Stimulated activated CD4-positive, alpha-beta T cell treated with anti-CD3 and anti-CD28 coated beads, Interleukin-15, amount 100 ng/mL, for 1 hour (primary cell): ENCODE measurements around the gene TTC28.
"Not testable (repeated sequence)": the region's sequence is repeated elsewhere in the genome, so short reads cannot be mapped to it uniquely, and the experiment has no call there.

Experiments used
- DNase-seq, 2 donors: peaks; one replicate each; pipeline ENCODE4 v3.0.0-alpha.2; 2020; ENCODE audit warnings: low read depth in 1 of 2, low spot score in 1 of 2

Gene TTC28

GRCh38 chr22:28560743-28561101 lies 118.9 kb downstream of the TTC28 start:
- DNase-seq, result not testable (repeated sequence)

GRCh38 chr22:28560046-28560742 lies 119.4 kb downstream of the TTC28 start:
- no peak for DNase-seq

- DNase-seq, result no peak
Observed at GRCh38 chr22:28557184-28557583, 122.5 kb downstream of the TTC28 start.

- DNase-seq, result not testable (repeated sequence)
Observed at GRCh38 chr22:28553108-28553866, 126.4 kb downstream of the TTC28 start.

- no peak for DNase-seq
Observed at GRCh38 chr22:28548406-28548805, 131.2 kb downstream of the TTC28 start.

GRCh38 chr22:28547132-28547842 lies 132.4 kb downstream of the TTC28 start:
- DNase-seq, result no peak

GRCh38 chr22:28544431-28544868 lies 135.2 kb downstream of the TTC28 start:
- no peak for DNase-seq

GRCh38 chr22:28542980-28543621 lies 136.5 kb downstream of the TTC28 start:
- DNase-seq, result no peak

- no peak for DNase-seq
Observed at GRCh38 chr22:28541137-28541536, 138.5 kb downstream of the TTC28 start.

- DNase-seq, result no peak
Observed at GRCh38 chr22:28538922-28539321, 140.7 kb downstream of the TTC28 start.

GRCh38 chr22:28530565-28530964 lies 149.1 kb downstream of the TTC28 start:
- not testable (repeated sequence) for DNase-seq

- not testable (repeated sequence) for DNase-seq
Observed at GRCh38 chr22:28529144-28529543, 150.5 kb downstream of the TTC28 start.

GRCh38 chr22:28521451-28521850 lies 158.2 kb downstream of the TTC28 start:
- no peak for DNase-seq

GRCh38 chr22:28514321-28514821 lies 165.3 kb downstream of the TTC28 start:
- no peak for DNase-seq

- DNase-seq, result not testable (repeated sequence)
Observed at GRCh38 chr22:28512387-28512786, 167.3 kb downstream of the TTC28 start.

- DNase-seq, result no peak
Observed at GRCh38 chr22:28507896-28508295, 171.7 kb downstream of the TTC28 start.

- no peak for DNase-seq
Observed at GRCh38 chr22:28506150-28506535, 173.5 kb downstream of the TTC28 start.

- DNase-seq, result no peak
Observed at GRCh38 chr22:28505416-28506149, 174.1 kb downstream of the TTC28 start.

GRCh38 chr22:28500006-28500405 lies 179.6 kb downstream of the TTC28 start:
- DNase-seq, result no peak

- DNase-seq, result no peak
Observed at GRCh38 chr22:28498044-28498443, 181.6 kb downstream of the TTC28 start.

GRCh38 chr22:28497188-28497587 lies 182.5 kb downstream of the TTC28 start:
- no peak for DNase-seq
